SK-N-SH (cell line): ENCODE measurements around the gene CDC14C. TPM values are rescaled to one million over a fixed set of nuclear protein-coding genes. Genes with fewer than 3 reads are reported as not detected.

Experiments
- CTCF ChIA-PET: fragments of 300-600, 350-600 bp; formaldehyde crosslinking; extraction: SDS; loops from one replicate; lab custom pipeline; 2021; lab: Yijun Ruan, JAX
- POLR2A ChIA-PET: fragments of 350-600 bp; sonication (Branson Sonifier 250); formaldehyde crosslinking; extraction: SDS; loops from one replicate; lab custom pipeline; 2020; ENCODE audit warnings: antibody characterized with exemption, inconsistent platforms; lab: Yijun Ruan, JAX
- DNase-seq: peaks from one replicate; pipeline ENCODE4 v3.0.0; 2012
- H2AFZ ChIP-seq: fragments of 200-600 bp; sonication (generic); 2 replicates; pipeline ENCODE4 v1.8.1; 2016; ENCODE audit warnings: antibody characterized with exemption, mild to moderate bottlenecking, low read depth
- H3F3A ChIP-seq: fragments of 200-600 bp; sonication (generic); replicated peaks from 2 replicates; pipeline ENCODE3; 2016; ENCODE audit warnings: antibody characterized with exemption, mild to moderate bottlenecking; ENCODE audit not compliant: insufficient read depth
- H3K27ac ChIP-seq, 2 experiments: fragments of 200-500 bp in 1 of 2; fragments of 200-600 bp in 1 of 2; sonication (Bioruptor generic) in 1 of 2; sonication (generic), shearing (Covaris generic) in 1 of 2; 2 replicates each; pipeline versions ENCODE4 v1.5.1 to v1.6.1; 2014 to 2016; ENCODE audit warnings: low read depth in 2 of 2, inconsistent platforms in 1 of 2, low read length in 1 of 2, mild to moderate bottlenecking in 1 of 2, mixed read lengths in 1 of 2
- H3K27me3 ChIP-seq: fragments of 200-600 bp; sonication (generic), shearing (Covaris generic); 2 replicates; pipeline ENCODE4 v1.6.1; 2016; ENCODE audit warnings: mixed run types; ENCODE audit not compliant: insufficient read depth
- H3K36me3 ChIP-seq, 2 experiments: fragments of 200-500 bp in 1 of 2; fragments of 200-600 bp in 1 of 2; sonication (Bioruptor generic) in 1 of 2; sonication (generic) in 1 of 2; replicated peaks in 1 of 2; 2 replicates each; pipeline versions ENCODE3 to v1.5.1; 2014 to 2016; ENCODE audit warnings: low read length in 1 of 2, mild to moderate bottlenecking in 1 of 2; ENCODE audit not compliant: insufficient read depth in 2 of 2, control insufficient read depth in 1 of 2
- H3K4me1 ChIP-seq, 2 experiments: fragments of 200-500 bp in 1 of 2; fragments of 200-600 bp in 1 of 2; sonication (Bioruptor generic) in 1 of 2; sonication (generic), shearing (Covaris generic) in 1 of 2; 2 replicates each; pipeline versions ENCODE4 v1.5.1 to v1.6.1; 2014 to 2016; ENCODE audit warnings: low read depth in 1 of 2, low read length in 1 of 2, mixed run types in 1 of 2; ENCODE audit not compliant: insufficient read depth in 2 of 2, control insufficient read depth in 1 of 2
- H3K4me2 ChIP-seq: fragments of 200-600 bp; sonication (generic), shearing (Covaris generic); 2 replicates; pipeline ENCODE4 v1.6.1; 2017; ENCODE audit warnings: mixed run types
- H3K4me3 ChIP-seq, 2 experiments: fragments of 200-500 bp in 1 of 2; fragments of 200-600 bp in 1 of 2; sonication (Bioruptor generic) in 1 of 2; sonication (generic), shearing (Covaris generic) in 1 of 2; 2 replicates each; pipeline versions ENCODE4 v1.5.1 to v1.8.1; 2014 to 2016; ENCODE audit warnings: low read depth in 2 of 2, inconsistent platforms in 1 of 2, low read length in 1 of 2, mild to moderate bottlenecking in 1 of 2, mixed read lengths in 1 of 2, moderate library complexity in 1 of 2
- H3K79me2 ChIP-seq: fragments of 200-600 bp; sonication (generic); 2 replicates; pipeline ENCODE4 v1.8.1; 2017; ENCODE audit warnings: mild to moderate bottlenecking; ENCODE audit not compliant: insufficient read depth
- H3K9ac ChIP-seq: fragments of 200-600 bp; sonication (generic); 2 replicates; pipeline ENCODE4 v1.6.1; 2017; ENCODE audit warnings: mixed run types
- H3K9me2 ChIP-seq: fragments of 200-600 bp; sonication (generic); 2 replicates; pipeline ENCODE4 v1.6.1; 2017; ENCODE audit warnings: mixed run types
- H3K9me3 ChIP-seq: fragments of 200-600 bp; sonication (generic); 2 replicates; pipeline ENCODE4 v1.6.1; 2017; ENCODE audit warnings: mixed run types, mild to moderate bottlenecking, moderate library complexity
- H4K20me1 ChIP-seq: fragments of 200-600 bp; sonication (generic); 2 replicates; pipeline ENCODE4 v1.6.1; 2017; ENCODE audit warnings: mild to moderate bottlenecking, mixed run types; ENCODE audit not compliant: insufficient read depth
- CHD2 ChIP-seq: fragments of 150-350 bp; IDR thresholded peaks from 2 replicates; pipeline ENCODE4 v1.6.1; 2018; ENCODE audit warnings: low read length; ENCODE audit not compliant: partially characterized antibody
- CTCF ChIP-seq: fragments of 200-600 bp; sonication (generic); IDR thresholded peaks from 2 replicates; pipeline ENCODE4 v1.6.1; 2017; ENCODE audit warnings: antibody characterized with exemption, mild to moderate bottlenecking, moderate library complexity
- EP300 ChIP-seq, 2 experiments: IDR thresholded peaks; 2 replicates each; pipeline versions ENCODE4 v1.4.0 to v1.6.1; 2012; ENCODE audit warnings: borderline replicate concordance in 1 of 2, low read depth in 1 of 2, low read length in 1 of 2
- EZH2phosphoT487 ChIP-seq: fragments of 200-600 bp; sonication (generic); IDR thresholded peaks from 2 replicates; pipeline ENCODE4 v1.6.1; 2017; ENCODE audit warnings: low read depth, mixed run types, mild to moderate bottlenecking, antibody characterized with exemption, moderate library complexity, borderline replicate concordance
- FOXM1 ChIP-seq: IDR thresholded peaks from 2 replicates; pipeline ENCODE4 v1.4.0; 2012; ENCODE audit warnings: low read depth, mild to moderate bottlenecking
- JUND ChIP-seq: IDR thresholded peaks from 2 replicates; pipeline ENCODE4 v1.4.0; 2012
- MAX ChIP-seq: IDR thresholded peaks from 2 replicates; pipeline ENCODE4 v1.4.0; 2012; ENCODE audit warnings: low read depth
- MXI1 ChIP-seq: IDR thresholded peaks from 2 replicates; pipeline ENCODE4 v1.6.1; 2012; ENCODE audit warnings: mild to moderate bottlenecking, low read depth, low read length, improper control_type of control experiment
- RAD21 ChIP-seq: IDR thresholded peaks from 2 replicates; pipeline ENCODE4 v1.6.1; 2012; ENCODE audit warnings: mild to moderate bottlenecking, low read length
- RCOR1 ChIP-seq: fragments of 150-350 bp; IDR thresholded peaks from 2 replicates; pipeline ENCODE4 v1.6.1; 2017; ENCODE audit warnings: antibody characterized with exemption, low read length
- REST ChIP-seq: IDR thresholded peaks from 2 replicates; pipeline ENCODE4 v1.6.1; 2012; ENCODE audit warnings: mild to moderate bottlenecking, low read depth, low read length, moderate library complexity
- RXRA ChIP-seq: IDR thresholded peaks from 2 replicates; pipeline ENCODE4 v1.4.0; 2012; ENCODE audit warnings: low read depth, mild to moderate bottlenecking, borderline replicate concordance
- SIN3A ChIP-seq: IDR thresholded peaks from 2 replicates; pipeline ENCODE4 v1.6.1; 2012; ENCODE audit warnings: low read depth, mild to moderate bottlenecking, low read length, moderate library complexity, borderline replicate concordance
- TCF12 ChIP-seq: IDR thresholded peaks from 2 replicates; pipeline ENCODE4 v1.4.0; 2012
- USF1 ChIP-seq: IDR thresholded peaks from 2 replicates; pipeline ENCODE4 v1.4.0; 2012; ENCODE audit warnings: low read depth, borderline replicate concordance
- USF2 ChIP-seq: fragments of 150-350 bp; IDR thresholded peaks from 2 replicates; pipeline ENCODE4 v1.6.1; 2017; ENCODE audit warnings: antibody characterized with exemption, low read length, low read depth, borderline replicate concordance
- YY1 ChIP-seq: IDR thresholded peaks from 2 replicates; pipeline ENCODE4 v1.4.0; 2012; ENCODE audit warnings: low read depth, mild to moderate bottlenecking
- WGBS: methylation state at CpG from one replicate; pipeline ENCODE4 v1.1.6; 2017; ENCODE audit warnings: low lambda C conversion rate; 5-methylcytosine and 5-hydroxymethylcytosine counted together
- polyA plus RNA-seq, 3 experiments: library from polyadenylated mRNA; depleted of rRNA; stranded (reverse); fragments of >200 nt; gene quantifications; 2 replicates each; pipeline ENCODE4 v1.2.3, GENCODE V29; 2012

CDC14C gene
- polyA plus RNA-seq, 1 of the 3 experiments (the other 2 are of a cell fraction): not detected

- no peak overlapping the region for H3K9ac ChIP-seq
- H2AFZ ChIP-seq: no peak overlapping the region
- no peaks in the 10 kb centered on the region for H3K79me2 ChIP-seq
- 12% methylated on average over 3 of the region's 3 CpGs for WGBS
- H3K27me3 ChIP-seq: no peaks in the 10 kb centered on the region
- H3F3A ChIP-seq: no peaks in the 10 kb centered on the region
- H3K9me2 ChIP-seq: peaks cover 7% of the 10 kb centered on the region; the same call in 1 of the 2 replicates
- no peak overlapping the region for H3K4me2 ChIP-seq
- no peaks in the 10 kb centered on the region for H4K20me1 ChIP-seq
- no peaks in the 10 kb centered on the region for H3K4me1 ChIP-seq
- CTCF ChIA-PET: no interaction called here
- no peaks in the 10 kb centered on the region for H3K36me3 ChIP-seq
- POLR2A ChIA-PET: no interaction called here
- H3K9me3 ChIP-seq: no peaks in the 10 kb centered on the region
- TF ChIP-seq TCF12 (no peak), YY1 (no peak), RCOR1 (no peak), USF1 (no peak), REST (no peak), USF2 (no peak)
- DNase-seq: no peak
- no peak overlapping the region for H3K27ac ChIP-seq
- no peak overlapping the region for H3K4me3 ChIP-seq
Observed at GRCh38 chr7:48943279-48943990, 19.1 kb downstream of the CDC14C start.

- H3K9ac ChIP-seq: no peak overlapping the region
- no peaks in the 10 kb centered on the region for H3K9me3 ChIP-seq
- no peak overlapping the region for H3K27ac ChIP-seq
- ChIA-PET CTCF (no interaction called here), POLR2A (no interaction called here)
- no peaks in the 10 kb centered on the region for H3F3A ChIP-seq
- no peaks in the 10 kb centered on the region for H3K9me2 ChIP-seq
- H3K27me3 ChIP-seq: no peaks in the 10 kb centered on the region
- H4K20me1 ChIP-seq: no peaks in the 10 kb centered on the region
- H3K4me1 ChIP-seq: no peaks in the 10 kb centered on the region
- no peak overlapping the region for H3K4me2 ChIP-seq
- no peaks in the 10 kb centered on the region for H3K79me2 ChIP-seq
- H3K36me3 ChIP-seq: no peaks in the 10 kb centered on the region
- TF ChIP-seq RAD21: no peak
- no peak for TF ChIP-seq EZH2phosphoT487
- no peak for TF ChIP-seq RXRA
- no peak for TF ChIP-seq MXI1
- no peak for TF ChIP-seq YY1
- no peak for TF ChIP-seq MAX
- no peak for TF ChIP-seq SIN3A
- no peak for TF ChIP-seq FOXM1
- TF ChIP-seq CHD2: no peak
- no peak for TF ChIP-seq EP300 (IDR thresholded peaks at IDR 0.05; ENCODE audit: borderline replicate concordance in 1 of 2, low read depth in 1 of 2, low read length in 1 of 2)
- TF ChIP-seq JUND: no peak
- no peak for TF ChIP-seq USF2
- TF ChIP-seq CTCF: no peak
- no peak overlapping the region for H3K4me3 ChIP-seq
- no peak overlapping the region for H2AFZ ChIP-seq
- no peak for DNase-seq
Observed at GRCh38 chr7:48955916-48956315, 31.6 kb downstream of the CDC14C start.
